GM23248 (cell line): Measurements from ENCODE around the gene INHA. TPM values are rescaled to one million over a fixed set of nuclear protein-coding genes. Genes with fewer than 3 reads are reported as not detected.

Experiments used
- DNase-seq: peaks from one replicate; pipeline ENCODE4 v3.0.0-alpha.2; 2015
- H2AFZ ChIP-seq: fragments of 200-600 bp; sonication (generic); 2 replicates; pipeline ENCODE4 v1.6.1; 2016; ENCODE audit warnings: antibody characterized with exemption
- H3F3A ChIP-seq: fragments of 200-600 bp; sonication (generic); 2 replicates; pipeline ENCODE4 v1.6.1; 2016; ENCODE audit warnings: mild to moderate bottlenecking, antibody characterized with exemption, mixed run types; ENCODE audit not compliant: insufficient read depth
- H3K27ac ChIP-seq: fragments of 200-600 bp; sonication (generic); 2 replicates; pipeline ENCODE4 v1.5.1; 2016; ENCODE audit warnings: mild to moderate bottlenecking
- H3K27me3 ChIP-seq: fragments of 200-600 bp; sonication (generic); replicated peaks from 2 replicates; pipeline ENCODE4 v1.6.1; 2016; ENCODE audit warnings: mild to moderate bottlenecking; ENCODE audit not compliant: insufficient read depth
- H3K36me3 ChIP-seq: fragments of 200-600 bp; sonication (generic); 2 replicates; pipeline ENCODE4 v1.6.1; 2016; ENCODE audit warnings: low read depth, mild to moderate bottlenecking
- H3K4me1 ChIP-seq: fragments of 200-600 bp; sonication (generic); 2 replicates; pipeline ENCODE4 v1.6.1; 2016; ENCODE audit warnings: mild to moderate bottlenecking; ENCODE audit not compliant: insufficient read depth
- H3K4me2 ChIP-seq: fragments of 200-600 bp; sonication (generic); one replicate; pipeline ENCODE4 v1.6.1; 2016; ENCODE audit warnings: mild to moderate bottlenecking; ENCODE audit not compliant: unreplicated experiment
- H3K4me3 ChIP-seq: fragments of 200-600 bp; sonication (generic); 2 replicates; pipeline ENCODE4 v1.5.1; 2016; ENCODE audit warnings: mild to moderate bottlenecking
- H3K79me2 ChIP-seq: fragments of 200-600 bp; sonication (generic); 2 replicates; pipeline ENCODE4 v1.6.1; 2016; ENCODE audit warnings: mild to moderate bottlenecking; ENCODE audit not compliant: insufficient read depth
- H3K9ac ChIP-seq: fragments of 200-600 bp; sonication (generic); 2 replicates; pipeline ENCODE4 v1.6.1; 2016; ENCODE audit warnings: mild to moderate bottlenecking
- H3K9me2 ChIP-seq: fragments of 200-600 bp; sonication (generic); 2 replicates; pipeline ENCODE4 v1.6.1; 2016; ENCODE audit warnings: mixed run types, mild to moderate bottlenecking, moderate library complexity; ENCODE audit not compliant: insufficient read depth
- H3K9me3 ChIP-seq: fragments of 200-600 bp; sonication (generic); one replicate; pipeline ENCODE4 v1.6.1; 2017; ENCODE audit warnings: low read depth
- H4K20me1 ChIP-seq: fragments of 200-600 bp; sonication (generic); 2 replicates; pipeline ENCODE4 v1.6.0; 2016; ENCODE audit not compliant: insufficient read depth
- EZH2 ChIP-seq: fragments of 200-600 bp; sonication (generic); IDR thresholded peaks from 2 replicates; pipeline ENCODE4 v1.6.1; 2018; ENCODE audit warnings: antibody characterized with exemption, mild to moderate bottlenecking; ENCODE audit not compliant: insufficient read depth, poor library complexity, severe bottlenecking
- EZH2phosphoT487 ChIP-seq: fragments of 200-600 bp; sonication (generic); IDR thresholded peaks from 2 replicates; pipeline ENCODE4 v1.6.1; 2018; ENCODE audit warnings: antibody characterized with exemption, moderate library complexity, mild to moderate bottlenecking, low read depth; ENCODE audit not compliant: insufficient read depth
- WGBS, 2 experiments: methylation state at CpG; one replicate each; pipeline ENCODE4 v1.1.6; 2015 to 2017; ENCODE audit warnings: low lambda C conversion rate in 2 of 2, low coverage in 1 of 2; ENCODE audit errors: missing lambda C conversion rate in 2 of 2; 5-methylcytosine and 5-hydroxymethylcytosine counted together
- in situ Hi-C: fragments of 300-500 bp; cut with MboI; formaldehyde crosslinking; loops from 2 replicates; pipeline ENCODE4 v1.15.0; 2020
- polyA plus RNA-seq: library from polyadenylated mRNA; unstranded; fragments of >200 nt; fragmentation: Nextera tagmentation; extraction: Ambion mirVana; gene quantifications from 2 replicates; pipeline ENCODE4 v1.2.1, GENCODE V29; 2016
- total RNA-seq: library from RNA; depleted of rRNA; stranded (reverse); fragments of >200 nt; shearing (Covaris generic); gene quantifications from 2 replicates; pipeline ENCODE4 v1.2.3, GENCODE V29; 2014

INHA gene
- total and polyA plus RNA-seq, 2 experiments from 2014 or later, result 0.11 to 0.36 TPM

GRCh38 chr2:219531639-219532377 is 40.3 kb upstream of the INHA start:
- in situ Hi-C loops, result loop anchor here (5.0 kb wide), 1 partner anchor 130 kb away; no protein-coding TSS in a partner anchor
- no peak for DNase-seq
- Histone ChIP-seq H3K4me2 (no peak overlapping the region), H3K9me2 (no peaks in the 10 kb centered on the region), H3F3A (no peaks in the 10 kb centered on the region), H4K20me1 (no peaks in the 10 kb centered on the region), H3K9ac (no peak overlapping the region), H3K9me3 (no peaks in the 10 kb centered on the region), H3K4me3 (no peak overlapping the region), H3K27ac (no peak overlapping the region), H3K79me2 (no peaks in the 10 kb centered on the region), H3K36me3 (no peaks in the 10 kb centered on the region), H3K4me1 (no peaks in the 10 kb centered on the region), H3K27me3 (peaks cover 19% of the 10 kb centered on the region; the same call in 1 of the 2 replicates), H2AFZ (no peak overlapping the region)
- TF ChIP-seq EZH2, result no peak
- no peak for TF ChIP-seq EZH2phosphoT487
- 46 to 56% methylated on average over 15 to 20 of the region's 20 CpGs for WGBS, 2 experiments

- Histone ChIP-seq H3K4me3 (no peak overlapping the region), H3F3A (no peaks in the 10 kb centered on the region), H2AFZ (no peak overlapping the region), H3K27ac (no peak overlapping the region), H3K9me2 (no peaks in the 10 kb centered on the region), H3K4me1 (no peaks in the 10 kb centered on the region), H3K9me3 (no peaks in the 10 kb centered on the region), H4K20me1 (no peaks in the 10 kb centered on the region), H3K79me2 (no peaks in the 10 kb centered on the region), H3K36me3 (no peaks in the 10 kb centered on the region), H3K9ac (no peak overlapping the region), H3K27me3 (peaks cover 19% of the 10 kb centered on the region; the same call in 1 of the 2 replicates), H3K4me2 (no peak overlapping the region)
- no peak for TF ChIP-seq EZH2
- TF ChIP-seq EZH2phosphoT487, result no peak
- DNase-seq, result no peak
- in situ Hi-C loops, result loop anchor here (5.0 kb wide), 1 partner anchor 130 kb away; no protein-coding TSS in a partner anchor
- 57 to 66% methylated on average over 8 of the region's 8 CpGs for WGBS, 2 experiments
These were observed 39.8 kb upstream of the INHA start for GRCh38 chr2:219532378-219532649.

- Histone ChIP-seq H3K4me2 (no peak overlapping the region), H3K9me2 (no peaks in the 10 kb centered on the region), H3K9ac (no peak overlapping the region), H3K79me2 (no peaks in the 10 kb centered on the region), H3K27me3 (peaks cover 6% of the 10 kb centered on the region; the same call in 1 of the 2 replicates), H2AFZ (no peak overlapping the region), H3K36me3 (no peaks in the 10 kb centered on the region), H3K27ac (no peak overlapping the region), H3K4me1 (no peaks in the 10 kb centered on the region), H3K4me3 (no peak overlapping the region), H4K20me1 (no peaks in the 10 kb centered on the region), H3F3A (no peaks in the 10 kb centered on the region), H3K9me3 (no peaks in the 10 kb centered on the region)
- no peak for DNase-seq
- 87 to 92% methylated on average over 6 of the region's 6 CpGs for WGBS, 2 experiments
- in situ Hi-C loops, result loop anchor here (5.0 kb wide), 1 partner anchor 132 kb away; no protein-coding TSS in a partner anchor
- TF ChIP-seq EZH2phosphoT487, result no peak
- no peak for TF ChIP-seq EZH2
These were observed 38.0 kb upstream of the INHA start for GRCh38 chr2:219533930-219534661.

- no peaks in the 10 kb centered on the region for H3K9me2 ChIP-seq
- no peak overlapping the region for H2AFZ ChIP-seq
- 83 to 84% methylated on average over 11 to 16 of the region's 16 CpGs for whole genome bisulfite sequencing, 2 experiments
- H3K36me3 ChIP-seq, result peaks cover 10% of the 10 kb centered on the region; the same call in 1 of the 2 replicates
- no peaks in the 10 kb centered on the region for H3F3A ChIP-seq
- no peak overlapping the region for H3K9ac ChIP-seq
- DNase-seq, result no peak
- no peak overlapping the region for H3K27ac ChIP-seq
- in situ Hi-C loops, result no loop called here
- H3K9me3 ChIP-seq, result no peaks in the 10 kb centered on the region
- no peaks in the 10 kb centered on the region for H3K4me1 ChIP-seq
- no peak overlapping the region for H3K4me2 ChIP-seq
- H3K4me3 ChIP-seq, result no peak overlapping the region
- peaks cover 22% of the 10 kb centered on the region for H3K79me2 ChIP-seq
- no peaks in the 10 kb centered on the region for H4K20me1 ChIP-seq
- TF ChIP-seq EZH2 (no peak), EZH2phosphoT487 (no peak)
- H3K27me3 ChIP-seq, result no peaks in the 10 kb centered on the region
These were observed 35.7 kb upstream of the INHA start for GRCh38 chr2:219536425-219536824.
